WI38 (cell line): Measurements from ENCODE around the gene CADM4.

Experiments
- H3K4me3 ChIP-seq: 2 replicates; pipeline ENCODE4 v1.5.1; 2011; ENCODE audit warnings: low read depth, mild to moderate bottlenecking, control low read depth, low read length
- TF ChIP-seq, protein P1 (sequence below): IDR thresholded peaks from 2 replicates; pipeline ENCODE4 v1.5.1; 2012; ENCODE audit warnings: low read depth, mild to moderate bottlenecking, control low read depth, low read length

Gene CADM4

DNA sequence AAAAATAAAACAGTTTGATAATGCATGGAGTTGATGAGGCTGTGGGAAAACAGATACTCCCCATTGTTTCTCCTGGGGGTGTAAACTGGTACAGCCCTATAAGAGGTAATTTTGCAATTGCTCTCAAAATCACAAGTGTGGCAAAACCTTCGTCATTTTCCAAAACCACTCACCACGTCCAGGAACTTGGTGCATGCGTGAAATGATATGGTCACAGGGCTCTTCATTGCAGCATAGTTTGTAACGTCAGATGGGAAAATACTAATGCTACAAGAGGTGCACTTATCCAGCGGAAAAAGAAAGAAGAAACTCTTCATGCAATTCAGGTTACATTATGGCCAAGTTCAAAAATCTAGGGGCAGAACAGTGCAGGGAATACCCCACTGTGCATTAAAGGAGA is 42.2 kb upstream of the CADM4 start:
- TF ChIP-seq, protein P1, sequence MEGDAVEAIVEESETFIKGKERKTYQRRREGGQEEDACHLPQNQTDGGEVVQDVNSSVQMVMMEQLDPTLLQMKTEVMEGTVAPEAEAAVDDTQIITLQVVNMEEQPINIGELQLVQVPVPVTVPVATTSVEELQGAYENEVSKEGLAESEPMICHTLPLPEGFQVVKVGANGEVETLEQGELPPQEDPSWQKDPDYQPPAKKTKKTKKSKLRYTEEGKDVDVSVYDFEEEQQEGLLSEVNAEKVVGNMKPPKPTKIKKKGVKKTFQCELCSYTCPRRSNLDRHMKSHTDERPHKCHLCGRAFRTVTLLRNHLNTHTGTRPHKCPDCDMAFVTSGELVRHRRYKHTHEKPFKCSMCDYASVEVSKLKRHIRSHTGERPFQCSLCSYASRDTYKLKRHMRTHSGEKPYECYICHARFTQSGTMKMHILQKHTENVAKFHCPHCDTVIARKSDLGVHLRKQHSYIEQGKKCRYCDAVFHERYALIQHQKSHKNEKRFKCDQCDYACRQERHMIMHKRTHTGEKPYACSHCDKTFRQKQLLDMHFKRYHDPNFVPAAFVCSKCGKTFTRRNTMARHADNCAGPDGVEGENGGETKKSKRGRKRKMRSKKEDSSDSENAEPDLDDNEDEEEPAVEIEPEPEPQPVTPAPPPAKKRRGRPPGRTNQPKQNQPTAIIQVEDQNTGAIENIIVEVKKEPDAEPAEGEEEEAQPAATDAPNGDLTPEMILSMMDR, result no peak
- no peak overlapping the region for H3K4me3 ChIP-seq

DNA sequence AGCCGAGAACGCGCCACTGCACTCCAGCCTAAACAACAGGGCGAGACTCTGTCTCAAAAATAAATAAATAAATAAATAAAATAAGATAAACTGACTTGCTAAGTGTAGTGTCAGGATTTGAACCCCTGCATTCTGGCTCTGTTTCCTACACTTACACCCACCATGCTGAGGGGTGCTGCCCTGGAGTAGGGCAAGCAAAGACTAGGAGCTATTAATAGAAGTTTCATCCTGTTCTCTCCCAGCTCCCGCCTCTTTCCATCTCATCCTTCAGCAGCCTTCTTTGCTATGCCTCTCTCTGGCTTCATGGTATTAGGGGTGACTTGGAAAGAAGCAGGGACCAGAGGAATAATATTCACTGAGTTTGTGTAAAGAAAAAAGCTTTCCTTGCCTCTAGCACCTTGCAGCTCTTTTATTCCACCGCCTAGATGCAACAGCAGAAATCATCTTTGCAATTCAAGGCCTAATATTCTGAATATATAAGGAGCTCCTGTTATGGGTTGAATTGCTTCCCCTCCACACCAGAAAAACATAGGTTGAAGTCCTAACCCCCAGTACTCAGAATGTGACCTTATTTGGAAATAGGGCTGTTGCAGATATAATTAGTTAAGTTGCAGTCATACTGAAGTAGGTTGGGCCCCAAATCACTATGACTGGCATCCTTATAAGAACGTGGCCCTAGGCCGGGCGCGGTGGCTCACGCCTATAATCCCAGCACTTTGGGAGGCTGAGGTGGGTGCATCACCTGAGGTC is 39.0 kb upstream of the CADM4 start:
- H3K4me3 ChIP-seq, result no peak overlapping the region
- TF ChIP-seq, protein P1, result no peak

DNA sequence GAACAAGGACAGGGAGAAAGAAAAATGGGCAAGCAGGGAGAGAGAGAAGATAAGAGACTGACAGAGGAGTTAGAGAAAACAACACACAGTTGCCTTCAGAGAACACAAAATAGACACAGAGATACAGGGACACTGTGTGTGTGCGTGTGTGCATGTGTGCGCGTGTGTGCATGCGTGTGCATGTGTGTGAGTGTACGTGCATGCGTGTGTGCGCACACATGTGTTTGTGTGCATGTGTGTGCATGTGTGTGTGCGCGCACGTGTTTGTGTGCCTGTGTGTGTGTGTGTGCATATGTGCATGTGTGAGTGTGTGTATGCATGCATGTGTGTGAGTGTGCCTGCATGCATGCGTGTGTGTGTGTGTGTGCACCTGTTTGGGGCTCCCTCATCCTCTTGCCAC is 36.3 kb upstream of the CADM4 start:
- H3K4me3 ChIP-seq, result no peak overlapping the region

DNA sequence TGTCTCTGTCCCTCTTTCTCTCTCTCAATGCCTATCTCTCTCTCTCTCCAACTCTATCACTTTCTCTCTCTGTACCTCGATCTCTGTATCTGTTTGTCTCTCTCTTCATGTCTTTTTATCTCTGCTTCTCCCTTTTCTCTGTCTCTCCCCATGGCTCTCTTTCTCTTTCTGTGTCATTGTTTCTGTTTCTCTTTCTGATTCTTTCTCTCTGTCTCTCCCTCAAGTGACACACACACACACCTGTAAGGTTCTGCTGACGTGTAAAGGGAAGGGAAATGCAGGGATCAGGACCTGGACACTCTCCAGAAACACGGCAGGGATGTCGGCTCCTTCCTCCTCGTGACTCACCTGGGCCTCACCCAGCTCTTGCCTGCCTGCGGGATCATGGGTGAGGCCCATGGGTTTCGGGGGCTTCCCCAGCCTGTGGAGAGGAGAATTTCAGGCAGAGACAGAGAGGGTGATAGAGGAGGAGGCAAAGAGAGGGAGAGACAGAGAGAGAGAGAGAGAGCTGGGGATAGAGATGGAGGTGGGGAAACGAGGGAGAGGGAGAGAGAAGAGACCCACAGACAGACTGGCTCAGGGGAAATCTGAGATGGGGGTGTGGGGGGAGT is 35.7 kb upstream of the CADM4 start:
- H3K4me3 ChIP-seq, result no peak overlapping the region
- TF ChIP-seq, protein P1, result no peak

More for the DNA sequence above, 36.3 kb upstream of the CADM4 start:
- TF ChIP-seq, protein P1, result no peak

DNA sequence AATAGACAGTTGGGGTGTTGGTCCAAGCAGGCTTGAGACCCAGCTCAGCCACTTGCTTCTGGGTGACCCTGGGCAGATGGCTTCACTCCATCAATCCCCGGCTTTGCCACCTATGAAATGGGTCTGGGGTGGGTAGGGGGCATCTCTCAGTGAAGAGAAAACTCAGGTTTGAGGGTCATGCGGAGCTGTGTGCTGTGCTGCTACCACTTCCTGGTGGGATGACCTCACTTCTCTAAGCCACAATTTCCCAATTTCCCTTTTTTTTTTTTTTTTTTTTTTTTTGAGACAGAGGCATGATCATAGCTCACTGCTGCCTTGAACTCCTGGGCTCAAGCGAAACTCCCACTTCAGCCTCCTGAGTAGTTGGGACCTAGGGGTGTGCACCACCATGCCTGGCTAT is 34.9 kb upstream of the CADM4 start:
- TF ChIP-seq, protein P1, result no peak
- H3K4me3 ChIP-seq, result no peak overlapping the region

DNA sequence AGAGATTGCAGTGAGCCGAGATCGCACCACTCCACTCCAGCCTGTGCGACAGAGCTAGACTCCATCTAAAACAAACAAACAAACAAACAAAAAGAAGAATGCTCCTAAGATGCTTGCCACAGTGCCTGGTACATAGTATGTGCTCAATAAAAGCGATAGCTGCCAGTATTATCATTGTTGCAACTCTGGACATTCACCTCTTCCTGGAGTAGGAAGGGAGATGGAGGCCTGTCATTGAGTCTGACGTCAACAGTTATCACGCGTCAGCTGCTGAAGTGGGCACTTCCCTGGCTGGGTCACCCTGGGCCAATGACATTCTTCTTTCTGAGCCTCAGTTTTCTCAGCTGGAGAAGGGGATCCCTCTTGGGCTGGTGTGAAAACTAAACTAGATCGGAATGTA is 34.5 kb upstream of the CADM4 start:
- H3K4me3 ChIP-seq, result no peak overlapping the region
- TF ChIP-seq, protein P1, result no peak

DNA sequence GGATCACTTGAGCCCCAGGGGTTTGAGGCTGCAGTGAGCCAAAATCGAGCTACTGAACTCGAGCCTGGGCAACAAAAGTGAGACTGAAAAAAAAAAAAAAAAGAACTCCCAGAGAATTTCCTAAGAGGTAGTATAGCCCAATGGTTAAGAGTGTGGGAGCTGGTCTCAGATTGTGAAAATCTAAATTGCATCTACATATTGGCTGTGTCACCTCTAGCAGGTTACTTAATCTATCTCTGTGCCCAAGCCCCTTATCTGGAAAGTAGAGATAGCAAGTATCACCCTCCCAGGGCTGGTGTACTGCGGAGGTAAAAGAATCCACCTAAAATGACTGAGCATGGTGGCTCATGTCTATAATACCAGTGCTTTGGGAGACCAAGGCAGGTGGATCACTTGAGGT is 34.0 kb upstream of the CADM4 start:
- TF ChIP-seq, protein P1, result no peak
- no peak overlapping the region for H3K4me3 ChIP-seq
